IPS-20b (cell line): ENCODE data around the gene TMED5.
A peak's percentile ranks its signal among the peaks of the same experiment; 100 is the strongest.

Experiments used
- H3K27ac ChIP-seq: one replicate; pipeline ENCODE4 v1.5.1; 2013; ENCODE audit warnings: low read length
- H3K27me3 ChIP-seq: 2 replicates; pipeline ENCODE4 v1.6.1; 2013; ENCODE audit warnings: mild to moderate bottlenecking, low read length, inconsistent platforms; ENCODE audit not compliant: insufficient read depth
- H3K36me3 ChIP-seq: 2 replicates; pipeline ENCODE4 v1.6.1; 2013; ENCODE audit warnings: low read depth, mild to moderate bottlenecking, inconsistent platforms, low read length, moderate library complexity; ENCODE audit not compliant: insufficient read depth
- H3K4me1 ChIP-seq: 2 replicates; pipeline ENCODE4 v1.6.1; 2013; ENCODE audit warnings: mild to moderate bottlenecking, control low read depth, inconsistent platforms, low read length, moderate library complexity; ENCODE audit not compliant: insufficient read depth
- H3K4me3 ChIP-seq: 2 replicates; pipeline ENCODE4 v1.5.1; 2013; ENCODE audit warnings: mild to moderate bottlenecking, low read length, inconsistent platforms
- H3K9ac ChIP-seq: 2 replicates; pipeline ENCODE4 v1.6.1; 2013; ENCODE audit warnings: low read depth, mild to moderate bottlenecking, inconsistent platforms, low read length, moderate library complexity
- H3K9me3 ChIP-seq: 2 replicates; pipeline ENCODE4 v1.6.1; 2013; ENCODE audit warnings: mild to moderate bottlenecking, low read depth, low read length, inconsistent platforms; ENCODE audit not compliant: insufficient read depth

TMED5 gene

GRCh38 chr1:93143136-93143535 is 37.1 kb downstream of the TMED5 start:
- H3K4me3 ChIP-seq: no peak overlapping the region
- H3K9ac ChIP-seq: no peak overlapping the region
- no peaks in the 10 kb centered on the region for H3K9me3 ChIP-seq
- H3K4me1 ChIP-seq: no peaks in the 10 kb centered on the region
- H3K36me3 ChIP-seq: peaks cover 46% of the 10 kb centered on the region
- no peaks in the 10 kb centered on the region for H3K27me3 ChIP-seq
- H3K27ac ChIP-seq: no peak overlapping the region

DNA sequence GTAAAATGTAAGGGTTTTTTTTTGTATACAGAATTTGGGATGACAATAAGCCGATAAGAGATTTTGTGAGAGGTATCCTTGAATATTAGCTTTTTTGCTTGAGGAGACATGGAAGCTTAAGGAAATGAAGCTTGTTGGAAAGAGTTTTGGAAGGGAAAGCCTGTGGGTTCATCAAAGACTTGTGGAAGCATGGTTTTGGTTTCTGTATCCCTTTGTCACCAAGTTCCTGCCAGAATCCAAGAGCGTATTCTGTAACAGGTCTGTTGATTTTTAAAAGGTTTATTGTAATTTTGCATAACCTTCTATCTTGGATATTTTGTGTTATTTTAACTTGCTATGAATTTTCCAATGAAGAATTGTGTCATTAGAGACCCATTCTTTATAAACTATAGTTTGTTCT is 38.1 kb downstream of the TMED5 start:
- Histone ChIP-seq H3K4me1 (no peaks in the 10 kb centered on the region), H3K9me3 (no peaks in the 10 kb centered on the region), H3K9ac (no peak overlapping the region), H3K36me3 (peaks cover 56% of the 10 kb centered on the region), H3K27me3 (no peaks in the 10 kb centered on the region), H3K27ac (no peak overlapping the region), H3K4me3 (no peak overlapping the region)

DNA sequence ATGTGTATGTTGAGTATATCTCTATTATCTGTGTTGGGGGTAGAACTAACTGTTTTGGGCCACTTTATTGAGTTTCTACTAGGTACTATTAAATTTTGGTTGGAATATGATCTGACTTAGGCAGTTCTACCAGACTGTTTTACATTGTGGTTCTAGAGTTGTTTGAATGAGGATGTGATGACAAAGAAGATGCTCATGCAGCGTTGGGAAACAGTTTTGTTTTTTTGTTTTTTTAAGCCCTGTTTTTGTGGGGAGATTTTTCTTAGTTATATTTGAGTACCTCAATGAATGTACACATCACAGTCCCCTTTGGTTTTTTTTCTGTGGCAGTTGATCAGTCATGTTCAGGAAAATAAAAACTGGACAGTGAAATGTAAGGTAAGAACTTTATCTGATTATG is 40.1 kb downstream of the TMED5 start:
- H3K27me3 ChIP-seq: no peaks in the 10 kb centered on the region
- H3K27ac ChIP-seq: no peak overlapping the region
- no peak overlapping the region for H3K4me3 ChIP-seq
- no peaks in the 10 kb centered on the region for H3K4me1 ChIP-seq
- no peak overlapping the region for H3K9ac ChIP-seq
- no peaks in the 10 kb centered on the region for H3K9me3 ChIP-seq
- peaks cover 76% of the 10 kb centered on the region for H3K36me3 ChIP-seq

GRCh38 chr1:93137604-93138292 is 42.5 kb downstream of the TMED5 start:
- no peak overlapping the region for H3K9ac ChIP-seq
- H3K36me3 ChIP-seq: peaks cover 92% of the 10 kb centered on the region
- no peaks in the 10 kb centered on the region for H3K4me1 ChIP-seq
- no peak overlapping the region for H3K4me3 ChIP-seq
- no peaks in the 10 kb centered on the region for H3K9me3 ChIP-seq
- H3K27me3 ChIP-seq: no peaks in the 10 kb centered on the region
- H3K27ac ChIP-seq: no peak overlapping the region

DNA sequence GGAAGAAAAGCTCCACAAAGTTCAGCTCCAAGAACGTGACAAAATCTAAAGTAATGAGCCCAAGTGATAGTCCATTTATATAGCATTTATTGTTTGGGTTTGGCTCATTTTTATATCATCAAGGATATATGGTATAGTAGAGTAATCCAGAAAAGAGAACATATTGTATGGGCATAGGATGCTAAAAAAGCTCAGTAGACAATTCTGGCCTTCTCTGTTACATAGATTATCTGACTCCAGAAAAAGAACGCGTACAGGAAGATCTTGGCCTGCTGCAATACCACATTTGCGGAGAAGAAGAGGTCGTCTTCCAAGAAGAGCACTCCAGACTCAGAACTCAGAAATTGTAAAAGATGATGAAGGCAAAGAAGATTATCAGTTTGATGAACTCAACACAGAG is 43.8 kb downstream of the TMED5 start:
- Histone ChIP-seq H3K27me3 (no peaks in the 10 kb centered on the region), H3K4me3 (no peak overlapping the region)

DNA sequence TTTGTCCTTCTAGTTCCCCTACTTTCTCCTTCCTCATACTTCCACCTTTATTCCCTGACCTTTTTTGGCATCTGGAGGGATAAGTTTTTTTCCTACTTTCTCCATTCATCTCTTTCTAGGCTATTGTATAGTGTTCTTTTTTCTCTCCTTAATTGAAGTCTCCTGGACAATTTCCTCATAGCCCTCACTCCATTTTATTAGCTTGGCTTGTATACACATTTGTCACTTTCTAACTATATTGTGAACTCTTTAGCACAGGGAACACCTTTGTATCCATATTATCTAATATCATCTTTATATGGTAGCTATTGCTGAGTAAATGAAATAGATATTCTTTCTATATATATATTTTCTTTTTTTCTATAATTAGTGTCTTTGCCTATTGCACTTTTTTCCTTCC is 47.6 kb downstream of the TMED5 start:
- no peaks in the 10 kb centered on the region for H3K9me3 ChIP-seq
- H3K36me3 ChIP-seq: peaks cover 98% of the 10 kb centered on the region
- no peaks in the 10 kb centered on the region for H3K4me1 ChIP-seq
- H3K9ac ChIP-seq: no peak overlapping the region
- H3K4me3 ChIP-seq: no peak overlapping the region
- no peaks in the 10 kb centered on the region for H3K27me3 ChIP-seq
- no peak overlapping the region for H3K27ac ChIP-seq

More for the DNA sequence above, 43.8 kb downstream of the TMED5 start:
- Histone ChIP-seq H3K36me3 (peaks cover 96% of the 10 kb centered on the region), H3K9ac (no peak overlapping the region), H3K9me3 (no peaks in the 10 kb centered on the region), H3K27ac (no peak overlapping the region), H3K4me1 (no peaks in the 10 kb centered on the region)

DNA sequence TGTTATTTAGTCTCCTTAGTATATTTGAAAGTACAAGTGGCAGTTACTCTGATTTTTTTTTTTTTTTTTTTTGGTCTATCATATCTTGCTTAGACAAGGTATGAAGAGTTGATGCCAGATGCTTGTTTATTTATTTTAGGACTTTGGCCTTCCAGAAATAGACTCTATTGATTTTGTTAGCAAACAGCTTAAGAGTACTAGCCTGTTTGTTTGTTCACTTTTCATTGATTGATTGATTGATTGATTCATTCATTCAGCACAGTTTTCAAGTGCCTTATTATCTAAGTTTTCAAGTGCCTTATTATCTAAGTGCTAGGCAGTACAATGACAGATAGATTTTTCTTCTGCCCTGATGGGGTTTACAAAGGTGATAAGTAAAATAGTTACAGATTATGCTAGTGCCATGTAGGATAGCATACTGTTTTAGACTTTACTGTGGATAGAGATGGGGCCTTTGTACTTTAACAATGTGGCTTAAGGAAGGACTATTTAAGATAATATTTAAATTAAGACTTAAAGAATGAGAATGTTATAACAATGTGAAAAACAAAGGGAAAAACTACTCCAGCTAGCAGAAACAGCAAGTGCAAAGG is 50.6 kb downstream of the TMED5 start:
- peaks cover 88% of the 10 kb centered on the region for H3K36me3 ChIP-seq
- H3K9me3 ChIP-seq: no peaks in the 10 kb centered on the region
- H3K4me3 ChIP-seq: no peak overlapping the region
- no peak overlapping the region for H3K27ac ChIP-seq
- H3K9ac ChIP-seq: no peak overlapping the region
- H3K4me1 ChIP-seq: peaks cover 14% of the 10 kb centered on the region; the same call in 1 of the 2 replicates
- H3K27me3 ChIP-seq: no peaks in the 10 kb centered on the region

DNA sequence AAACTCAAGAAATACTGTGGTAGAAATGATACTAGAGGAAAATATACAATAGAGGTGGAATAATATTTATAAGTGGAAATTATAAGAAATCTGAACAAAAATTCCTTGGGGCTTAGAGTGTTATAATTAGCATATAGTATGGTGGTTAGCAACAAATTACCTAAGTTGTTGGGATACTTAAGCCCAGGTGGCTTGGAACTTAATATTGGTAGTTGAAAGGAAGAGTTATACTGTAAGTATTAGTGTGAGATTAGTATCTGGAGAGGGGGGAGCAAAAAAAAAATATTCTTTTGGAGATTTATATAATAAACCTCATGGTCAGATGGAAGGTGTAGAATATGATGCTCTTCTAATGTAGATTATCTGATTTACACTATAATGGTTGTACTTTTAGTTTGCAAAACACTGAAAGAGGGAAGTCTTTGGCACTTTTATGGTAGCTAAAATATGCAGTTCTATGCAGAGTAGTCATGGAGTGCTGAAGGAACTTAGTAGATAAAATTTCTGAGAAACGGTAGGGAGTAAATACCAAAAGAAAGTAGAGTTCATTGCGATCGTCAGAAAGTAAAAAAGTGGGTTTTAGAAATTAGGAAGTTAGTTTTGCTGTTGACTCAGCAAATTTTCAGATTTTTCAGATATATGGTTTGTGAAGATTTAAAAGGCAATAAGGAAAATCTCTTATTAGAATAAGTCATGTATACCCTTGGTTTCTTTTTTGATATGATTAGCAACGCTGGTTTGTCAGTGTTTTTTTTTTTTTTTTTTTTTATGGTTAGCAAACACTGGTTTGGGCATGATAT is 55.5 kb downstream of the TMED5 start:
- peaks cover 30% of the 10 kb centered on the region; the same call in 1 of the 2 replicates for H3K4me1 ChIP-seq
- peak overlapping the region; percentile 66 for H3K27ac ChIP-seq
- H3K4me3 ChIP-seq: peak overlapping the region; percentile 46; the same call in 1 of the 2 replicates
- H3K9ac ChIP-seq: peak overlapping the region; percentile 59; the same call in 1 of the 2 replicates
- H3K27me3 ChIP-seq: no peaks in the 10 kb centered on the region
- H3K9me3 ChIP-seq: no peaks in the 10 kb centered on the region
- peaks cover 72% of the 10 kb centered on the region for H3K36me3 ChIP-seq

DNA sequence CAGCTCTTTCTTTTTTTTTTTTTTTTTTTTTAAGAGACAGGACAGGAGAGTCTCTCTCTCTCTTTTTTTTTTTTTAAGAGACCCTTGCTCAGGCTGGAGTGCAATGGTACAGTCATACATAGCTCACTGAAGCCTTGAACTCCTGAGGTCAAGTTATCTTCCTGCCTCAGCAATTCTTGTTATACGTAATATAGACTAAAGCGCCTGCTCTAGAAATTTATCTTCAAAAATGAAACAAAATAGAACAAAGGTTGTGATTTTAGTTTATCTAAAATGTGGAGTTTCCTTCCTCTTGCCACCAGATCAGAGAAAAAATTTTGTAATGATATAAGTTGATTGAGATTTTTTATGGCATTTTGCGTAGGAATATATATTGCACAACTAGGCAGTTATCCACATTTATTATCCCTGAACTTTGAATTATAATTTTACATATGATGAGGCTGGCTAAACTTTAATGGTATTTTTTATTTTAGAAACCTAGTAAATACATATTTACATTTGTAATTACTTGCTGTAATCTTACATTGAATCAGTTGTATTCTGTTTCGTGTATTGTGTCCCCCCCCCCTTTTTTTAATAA is 56.9 kb downstream of the TMED5 start:
- Histone ChIP-seq H3K4me1 (peaks cover 30% of the 10 kb centered on the region; the same call in 1 of the 2 replicates), H3K9me3 (no peaks in the 10 kb centered on the region), H3K9ac (no peak overlapping the region), H3K27ac (no peak overlapping the region), H3K27me3 (no peaks in the 10 kb centered on the region), H3K4me3 (no peak overlapping the region), H3K36me3 (peaks cover 73% of the 10 kb centered on the region)

GRCh38 chr1:93120614-93121013 is 59.6 kb downstream of the TMED5 start:
- Histone ChIP-seq H3K9ac (no peak overlapping the region), H3K4me1 (peaks cover 22% of the 10 kb centered on the region; the same call in 1 of the 2 replicates), H3K4me3 (no peak overlapping the region), H3K36me3 (peaks cover 74% of the 10 kb centered on the region), H3K9me3 (no peaks in the 10 kb centered on the region), H3K27ac (no peak overlapping the region), H3K27me3 (no peaks in the 10 kb centered on the region)

DNA sequence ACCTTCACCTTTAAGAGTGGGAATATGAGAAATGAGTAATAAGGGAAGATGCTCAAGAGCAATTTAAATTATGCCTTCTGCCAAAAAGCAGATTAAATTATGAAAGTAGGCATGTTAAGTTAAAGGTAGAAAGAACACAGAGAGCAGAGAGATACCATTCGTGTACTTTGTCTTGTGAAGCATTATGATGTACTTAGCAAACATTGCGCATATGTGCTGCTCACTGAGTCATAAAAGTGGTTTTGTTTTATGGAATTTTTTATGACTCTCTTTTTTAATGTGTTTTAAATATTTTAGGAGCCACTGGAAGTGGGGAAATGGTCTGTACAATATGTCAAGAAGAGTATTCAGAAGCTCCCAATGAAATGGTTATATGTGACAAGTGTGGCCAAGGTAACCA is 65.8 kb downstream of the TMED5 start:
- Histone ChIP-seq H3K4me1 (peaks cover 24% of the 10 kb centered on the region), H3K4me3 (no peak overlapping the region), H3K9ac (no peak overlapping the region), H3K27ac (no peak overlapping the region), H3K27me3 (no peaks in the 10 kb centered on the region), H3K36me3 (peaks cover 78% of the 10 kb centered on the region), H3K9me3 (no peaks in the 10 kb centered on the region)
